ENCODE data around the gene COA1. TPM values are rescaled to one million over a fixed set of nuclear protein-coding genes. Genes with fewer than 3 reads are reported as not detected.

The COA1 gene
- total RNA-seq, 1 experiment from 2014 or later: 65.5 TPM

GRCh38 chr7:43619213-43620012 lies 109.9 kb downstream of the COA1 start:
- H3K27ac ChIP-seq (ENCODE audit: low read length): no peak overlapping the region
- in situ Hi-C loops (cut with HindIII; ENCODE audit: low pct_unique_long_range_greater_than_20kb, low sequenced_read_pairs): no loop called here
- ATAC-seq: peak; percentile 69
- H3K4me3 ChIP-seq (ENCODE audit: low read depth in 2 of 2, low read length in 2 of 2): no peak overlapping the region
- H3K4me1 ChIP-seq (ENCODE audit: control insufficient read depth, insufficient read depth, low read length): peaks cover 9% of the 10 kb centered on the region
- H3K27me3 ChIP-seq (ENCODE audit: control insufficient read depth, insufficient read depth, low read length): no peaks in the 10 kb centered on the region
- intact Hi-C loops (cut with micrococcal nuclease; ENCODE audit: unreplicated experiment): no loop called here
- DNase-seq (ENCODE audit: low read depth, low spot score): no peak
- no peaks in the 10 kb centered on the region for H3K9me3 ChIP-seq (ENCODE audit: control insufficient read depth, insufficient read depth, low read depth, low read length)
- ChIA-PET POLR2A (interaction anchor here (0.6 kb wide), 1 partner anchor 8 kb away, joined by 6 read pairs; no protein-coding TSS in a partner anchor), CTCF (no interaction called here)
- TF ChIP-seq CTCF (IDR thresholded peaks at IDR 0.05) (no peak), POLR2AphosphoS5 (IDR thresholded peaks at IDR 0.05; ENCODE audit: low read depth, low read length) (no peak), SIN3A (IDR thresholded peaks at IDR 0.05; ENCODE audit: borderline replicate concordance, insufficient read depth, low read depth, low read length) (no peak), REST (IDR thresholded peaks at IDR 0.05; ENCODE audit: insufficient read depth in 1 of 2, low read depth in 2 of 2, low read length in 1 of 2) (no peak), TCF7L2 (IDR thresholded peaks at IDR 0.05; ENCODE audit: low read depth, low read length) (no peak)
- peaks cover 9% of the 10 kb centered on the region for H3K36me3 ChIP-seq (ENCODE audit: control insufficient read depth, insufficient read depth, low read length)
- BruUV-seq (replicated peaks): no TSS peak

- Histone ChIP-seq H3K4me3 (ENCODE audit: low read depth in 2 of 2, low read length in 2 of 2) (no peak overlapping the region), H3K4me1 (ENCODE audit: control insufficient read depth, insufficient read depth, low read length) (peaks cover 9% of the 10 kb centered on the region), H3K27ac (ENCODE audit: low read length) (no peak overlapping the region), H3K27me3 (ENCODE audit: control insufficient read depth, insufficient read depth, low read length) (no peaks in the 10 kb centered on the region), H3K9me3 (ENCODE audit: control insufficient read depth, insufficient read depth, low read depth, low read length) (no peaks in the 10 kb centered on the region), H3K36me3 (ENCODE audit: control insufficient read depth, insufficient read depth, low read length) (no peaks in the 10 kb centered on the region)
- intact Hi-C loops (cut with micrococcal nuclease; ENCODE audit: unreplicated experiment): no loop called here
- ChIA-PET CTCF (no interaction called here), POLR2A (no interaction called here)
- DNase-seq (ENCODE audit: low read depth, low spot score): no peak
- TF ChIP-seq TCF7L2 (IDR thresholded peaks at IDR 0.05; ENCODE audit: low read depth, low read length) (no peak), CTCF (IDR thresholded peaks at IDR 0.05) (no peak), POLR2AphosphoS5 (IDR thresholded peaks at IDR 0.05; ENCODE audit: low read depth, low read length) (no peak; the same call in 1 of the 2 replicates), SIN3A (IDR thresholded peaks at IDR 0.05; ENCODE audit: borderline replicate concordance, insufficient read depth, low read depth, low read length) (no peak), REST (IDR thresholded peaks at IDR 0.05; ENCODE audit: insufficient read depth in 1 of 2, low read depth in 2 of 2, low read length in 1 of 2) (no peak)
- in situ Hi-C loops (cut with HindIII; ENCODE audit: low pct_unique_long_range_greater_than_20kb, low sequenced_read_pairs): no loop called here
- BruUV-seq (replicated peaks): no TSS peak
- ATAC-seq: no peak
Measured at GRCh38 chr7:43618073-43618472, 111.2 kb downstream of the COA1 start.
